Neural progenitor cell (in vitro differentiated cells): ENCODE results near the gene FAM32A. TPM values are rescaled to one million over a fixed set of nuclear protein-coding genes. Genes with fewer than 3 reads are reported as not detected.

Experiments used
- DNase-seq: peaks from one replicate; pipeline ENCODE4 v3.0.0-alpha.2; 2016; ENCODE audit warnings: low spot score
- H2AFZ ChIP-seq: fragments of 200-600 bp; sonication (generic); replicated peaks from 2 replicates; pipeline ENCODE4 v1.6.1; 2016; ENCODE audit warnings: antibody characterized with exemption
- H3F3A ChIP-seq: fragments of 200-600 bp; sonication (generic); 2 replicates; pipeline ENCODE4 v1.6.1; 2016; ENCODE audit warnings: antibody characterized with exemption, low read depth
- H3K27ac ChIP-seq: fragments of 200-600 bp; sonication (generic); 2 replicates; pipeline ENCODE4 v1.5.1; 2016; ENCODE audit warnings: mild to moderate bottlenecking
- H3K27me3 ChIP-seq: fragments of 200-600 bp; sonication (generic); 2 replicates; pipeline ENCODE4 v1.6.1; 2016; ENCODE audit warnings: mild to moderate bottlenecking, moderate library complexity
- H3K36me3 ChIP-seq: fragments of 200-600 bp; sonication (generic); 2 replicates; pipeline ENCODE4 v1.5.1; 2016
- H3K4me1 ChIP-seq: fragments of 200-600 bp; sonication (generic); 2 replicates; pipeline ENCODE4 v1.6.1; 2016; ENCODE audit warnings: mixed run types
- H3K4me2 ChIP-seq: fragments of 200-600 bp; sonication (generic); 2 replicates; pipeline ENCODE4 v1.6.1; 2016
- H3K4me3 ChIP-seq: fragments of 200-600 bp; sonication (generic); 2 replicates; pipeline ENCODE4 v1.5.1; 2016
- H3K79me2 ChIP-seq: fragments of 200-600 bp; sonication (generic); 2 replicates; pipeline ENCODE4 v1.6.1; 2016; ENCODE audit warnings: low read depth
- H3K9ac ChIP-seq: fragments of 200-600 bp; sonication (generic); 2 replicates; pipeline ENCODE4 v1.6.1; 2016
- H3K9me3 ChIP-seq: fragments of 200-600 bp; sonication (generic); 2 replicates; pipeline ENCODE4 v1.5.1; 2016; ENCODE audit warnings: low read depth
- H4K20me1 ChIP-seq: fragments of 200-600 bp; sonication (generic); 2 replicates; pipeline ENCODE4 v1.6.1; 2016; ENCODE audit warnings: low read depth
- H3K27ac Mint-ChIP-seq: 3 replicates; pipeline ENCODE4 v1.8.0; 2021; ENCODE audit warnings: mixed read lengths
- H3K27me3 Mint-ChIP-seq: 2 replicates; pipeline ENCODE4 v1.8.0; 2022; ENCODE audit warnings: low read depth, mild to moderate bottlenecking, inconsistent platforms, moderate library complexity, mixed read lengths; ENCODE audit not compliant: insufficient read depth
- H3K36me3 Mint-ChIP-seq: 3 replicates; pipeline ENCODE4 v1.8.0; 2021; ENCODE audit warnings: mixed read lengths
- H3K4me1 Mint-ChIP-seq: 3 replicates; pipeline ENCODE4 v1.8.0; 2021; ENCODE audit warnings: mixed read lengths
- H3K4me3 Mint-ChIP-seq: 3 replicates; pipeline ENCODE4 v1.8.0; 2021; ENCODE audit warnings: mild to moderate bottlenecking, moderate library complexity, mixed read lengths
- H3K9me3 Mint-ChIP-seq: 3 replicates; pipeline ENCODE4 v1.8.0; 2020; ENCODE audit warnings: mixed read lengths
- CTCF ChIP-seq: fragments of 200-600 bp; sonication (generic); IDR thresholded peaks from 2 replicates; pipeline ENCODE4 v1.5.1; 2017; ENCODE audit warnings: antibody characterized with exemption, mild to moderate bottlenecking
- EZH2 ChIP-seq: fragments of 200-600 bp; sonication (generic); IDR thresholded peaks from 2 replicates; pipeline ENCODE4 v1.6.1; 2017; ENCODE audit warnings: antibody characterized with exemption, mild to moderate bottlenecking, moderate library complexity
- EZH2phosphoT487 ChIP-seq: fragments of 200-600 bp; sonication (generic); IDR thresholded peaks from 2 replicates; pipeline ENCODE4 v1.6.1; 2017; ENCODE audit warnings: antibody characterized with exemption
- total RNA-seq: library from RNA; depleted of rRNA; stranded (reverse); fragments of >200 nt; gene quantifications from 2 replicates; pipeline ENCODE4 v1.2.3, GENCODE V29; 2015; ENCODE audit warnings: low replicate concordance

The FAM32A gene
- total RNA-seq, 1 donor from 2014 or later: 139 TPM

GRCh38 chr19:16222806-16223205 is 37.6 kb downstream of the FAM32A start:
- Histone ChIP-seq H3K4me3 (no peak overlapping the region), H4K20me1 (no peaks in the 10 kb centered on the region), H3F3A (no peaks in the 10 kb centered on the region), H3K4me1 (no peaks in the 10 kb centered on the region), H2AFZ (no peak overlapping the region), H3K27ac (no peak overlapping the region), H3K36me3 (no peaks in the 10 kb centered on the region), H3K9me3 (no peaks in the 10 kb centered on the region), H3K27me3 (no peaks in the 10 kb centered on the region), H3K79me2 (no peaks in the 10 kb centered on the region), H3K4me2 (no peak overlapping the region), H3K9ac (no peak overlapping the region)
- Mint-ChIP-seq H3K4me1 (no peaks in the 10 kb centered on the region), H3K27ac (no peak overlapping the region), H3K9me3 (peaks cover 28% of the 10 kb centered on the region), H3K36me3 (peaks cover 41% of the 10 kb centered on the region), H3K4me3 (no peak overlapping the region), H3K27me3 (no peaks in the 10 kb centered on the region)
- TF ChIP-seq EZH2 (no peak), CTCF (no peak), EZH2phosphoT487 (no peak)
- no peak for DNase-seq

- H3K27ac ChIP-seq: no peak overlapping the region
- Mint-ChIP-seq H3K27ac (no peak overlapping the region), H3K27me3 (no peaks in the 10 kb centered on the region), H3K4me3 (no peak overlapping the region), H3K9me3 (peaks cover 25% of the 10 kb centered on the region), H3K36me3 (peaks cover 38% of the 10 kb centered on the region), H3K4me1 (no peaks in the 10 kb centered on the region)
- no peaks in the 10 kb centered on the region for H3F3A ChIP-seq
- no peaks in the 10 kb centered on the region for H4K20me1 ChIP-seq
- H3K4me1 ChIP-seq: no peaks in the 10 kb centered on the region
- no peak overlapping the region for H3K9ac ChIP-seq
- no peak overlapping the region for H3K4me2 ChIP-seq
- DNase-seq: no peak
- H2AFZ ChIP-seq: no peak overlapping the region
- H3K36me3 ChIP-seq: no peaks in the 10 kb centered on the region
- TF ChIP-seq EZH2phosphoT487 (no peak), CTCF (no peak), EZH2 (no peak)
- H3K27me3 ChIP-seq: no peaks in the 10 kb centered on the region
- no peaks in the 10 kb centered on the region for H3K9me3 ChIP-seq
- H3K4me3 ChIP-seq: no peak overlapping the region
- no peaks in the 10 kb centered on the region for H3K79me2 ChIP-seq
These were observed 38.5 kb downstream of the FAM32A start for GRCh38 chr19:16223746-16224145.

GRCh38 chr19:16224293-16225045 is 39.3 kb downstream of the FAM32A start:
- H3K79me2 ChIP-seq: no peaks in the 10 kb centered on the region
- DNase-seq: no peak
- no peak overlapping the region for H3K4me3 Mint-ChIP-seq

More at GRCh38 chr19:16224293-16225045, 39.3 kb downstream of the FAM32A start:
- no peaks in the 10 kb centered on the region for H4K20me1 ChIP-seq
- H3K36me3 Mint-ChIP-seq: peaks cover 34% of the 10 kb centered on the region
- no peaks in the 10 kb centered on the region for H3K36me3 ChIP-seq
- H3K4me3 ChIP-seq: no peak overlapping the region
- no peaks in the 10 kb centered on the region for H3K27me3 ChIP-seq
- TF ChIP-seq EZH2: no peak
- no peak for TF ChIP-seq CTCF
- no peak for TF ChIP-seq EZH2phosphoT487
- H3K27me3 Mint-ChIP-seq: no peaks in the 10 kb centered on the region
- no peaks in the 10 kb centered on the region for H3F3A ChIP-seq
- H3K4me1 Mint-ChIP-seq: no peaks in the 10 kb centered on the region
- H3K4me1 ChIP-seq: no peaks in the 10 kb centered on the region
- H3K27ac Mint-ChIP-seq: no peak overlapping the region
- no peaks in the 10 kb centered on the region for H3K9me3 ChIP-seq
- no peak overlapping the region for H3K9ac ChIP-seq
- H3K27ac ChIP-seq: no peak overlapping the region
- H3K9me3 Mint-ChIP-seq: peaks cover 21% of the 10 kb centered on the region
- H3K4me2 ChIP-seq: no peak overlapping the region
- H2AFZ ChIP-seq: no peak overlapping the region
